ENCODE results near the gene C14orf93.

- TF ChIP-seq ZNF384 (IDR thresholded peaks at IDR 0.05) = no peak
- no peak for TF ChIP-seq CTBP1 (IDR thresholded peaks at IDR 0.05; ENCODE audit: borderline replicate concordance)
- TF ChIP-seq TARDBP (IDR thresholded peaks at IDR 0.05) = no peak
- TF ChIP-seq FOXA1 (IDR thresholded peaks at IDR 0.05) = no peak
Observed at GRCh38 chr14:22962061-22962676, 47.8 kb downstream of the C14orf93 start.
